Measurements from ENCODE around the gene IGF1R. TPM values are rescaled to one million over a fixed set of nuclear protein-coding genes. Genes with fewer than 3 reads are reported as not detected.
A peak's percentile ranks its signal among the peaks of the same experiment; 100 is the strongest.

Gene IGF1R
- total and polyA plus RNA-seq, 5 experiments from 2014 or later: 2.5 to 122 (median 6.3) TPM

- H3K27ac Mint-ChIP-seq: peak overlapping the region in 1 of 10 donors; percentile 6
- peaks cover 15 to 77% (median 28%) of the 10 kb centered on the region in 3 donors for H3K36me3 Mint-ChIP-seq
- peak overlapping the region in 1 of 10 donors; percentile 38 for H3K4me3 Mint-ChIP-seq
- DNase-seq (no peak), ATAC-seq (no peak)
- no peaks in the 10 kb centered on the region for H3K27me3 Mint-ChIP-seq
- POLR2A ChIA-PET: no interaction called here
- H3K9me3 Mint-ChIP-seq: no peaks in the 10 kb centered on the region
- peaks cover 0 to 2% (median under 1%) of the 10 kb centered on the region in 4 donors for H3K4me1 Mint-ChIP-seq
Measured at GRCh38 chr15:98896002-98896721, 247.8 kb downstream of the IGF1R start.

GRCh38 chr15:98896802-98897732 lies 248.7 kb downstream of the IGF1R start:
- Mint-ChIP-seq H3K4me3 (no peak overlapping the region), H3K27ac (peak overlapping the region in 1 of 10 donors; percentile 11), H3K27me3 (no peaks in the 10 kb centered on the region), H3K4me1 (peaks cover 0 to 6% (median 5%) of the 10 kb centered on the region in 4 donors), H3K9me3 (no peaks in the 10 kb centered on the region), H3K36me3 (peaks cover 15 to 79% (median 28%) of the 10 kb centered on the region in 3 donors)
- POLR2A ChIA-PET: no interaction called here
- ATAC-seq (no peak), DNase-seq (no peak)

GRCh38 chr15:98898122-98898521 lies 249.8 kb downstream of the IGF1R start:
- ATAC-seq (no peak), DNase-seq (no peak)
- POLR2A ChIA-PET: no interaction called here
- Mint-ChIP-seq H3K4me3 (no peak overlapping the region), H3K27me3 (no peaks in the 10 kb centered on the region), H3K36me3 (peaks cover 15 to 70% (median 27%) of the 10 kb centered on the region in 3 donors), H3K27ac (no peak overlapping the region), H3K4me1 (peaks cover 0 to 6% (median 5%) of the 10 kb centered on the region in 4 donors), H3K9me3 (no peaks in the 10 kb centered on the region)

- peaks cover 15 to 63% (median 20%) of the 10 kb centered on the region in 3 donors for H3K36me3 Mint-ChIP-seq
- no peaks in the 10 kb centered on the region for H3K9me3 Mint-ChIP-seq
- peaks cover 0 to 12% (median 5%) of the 10 kb centered on the region in 4 donors for H3K4me1 Mint-ChIP-seq
- ATAC-seq (no peak), DNase-seq (no peak)
- POLR2A ChIA-PET: no interaction called here
- no peak overlapping the region for H3K4me3 Mint-ChIP-seq
- peak overlapping the region in 1 of 10 donors; percentile 39 for H3K27ac Mint-ChIP-seq
- H3K27me3 Mint-ChIP-seq: no peaks in the 10 kb centered on the region
Measured at GRCh38 chr15:98899272-98900021, 251.1 kb downstream of the IGF1R start.

- peaks cover 0 to 12% (median 5%) of the 10 kb centered on the region in 4 donors for H3K4me1 Mint-ChIP-seq
- peaks cover 15 to 58% (median 20%) of the 10 kb centered on the region in 3 donors for H3K36me3 Mint-ChIP-seq
- no peaks in the 10 kb centered on the region for H3K9me3 Mint-ChIP-seq
- H3K27me3 Mint-ChIP-seq: no peaks in the 10 kb centered on the region
- no peak for DNase-seq
- POLR2A ChIA-PET: no interaction called here
- H3K4me3 Mint-ChIP-seq: no peak overlapping the region
- no peak overlapping the region for H3K27ac Mint-ChIP-seq
- no peak for ATAC-seq
Measured at GRCh38 chr15:98900356-98900755, 252.0 kb downstream of the IGF1R start.

GRCh38 chr15:98901434-98902072 lies 253.2 kb downstream of the IGF1R start:
- no peaks in the 10 kb centered on the region for H3K27me3 Mint-ChIP-seq
- POLR2A ChIA-PET: no interaction called here
- no peaks in the 10 kb centered on the region for H3K9me3 Mint-ChIP-seq
- H3K36me3 Mint-ChIP-seq: peaks cover 12 to 54% (median 17%) of the 10 kb centered on the region in 3 donors
- peak overlapping the region in 3 of 10 donors; percentile 3 to 66 (median 21) for H3K27ac Mint-ChIP-seq
- ATAC-seq (no peak), DNase-seq (no peak)
- H3K4me3 Mint-ChIP-seq: no peak overlapping the region
- H3K4me1 Mint-ChIP-seq: peaks cover 0 to 12% (median 5%) of the 10 kb centered on the region in 4 donors

GRCh38 chr15:98902931-98903330 lies 254.6 kb downstream of the IGF1R start:
- DNase-seq (no peak), ATAC-seq (no peak)
- H3K4me3 Mint-ChIP-seq: no peak overlapping the region
- H3K27ac Mint-ChIP-seq: no peak overlapping the region
- H3K36me3 Mint-ChIP-seq: peaks cover 0 to 44% (median 6%) of the 10 kb centered on the region in 3 donors
- H3K4me1 Mint-ChIP-seq: peaks cover 0 to 12% (median 5%) of the 10 kb centered on the region in 4 donors
- POLR2A ChIA-PET: interaction anchor here (0.7 to 1.0 kb wide), 3 partner anchors 127 to 254 kb away, joined by 3 to 5 read pairs (median 3); partner anchors contain the start of gene IGF1R
- no peaks in the 10 kb centered on the region for H3K27me3 Mint-ChIP-seq
- H3K9me3 Mint-ChIP-seq: no peaks in the 10 kb centered on the region

- Mint-ChIP-seq H3K27me3 (no peaks in the 10 kb centered on the region), H3K4me3 (no peak overlapping the region), H3K4me1 (peaks cover 0 to 12% (median 5%) of the 10 kb centered on the region in 4 donors), H3K9me3 (no peaks in the 10 kb centered on the region), H3K27ac (peak overlapping the region in 1 of 10 donors; percentile 14), H3K36me3 (peaks cover 0 to 44% (median 10%) of the 10 kb centered on the region in 3 donors)
- DNase-seq: no peak
- ATAC-seq: no peak
- POLR2A ChIA-PET: interaction anchor here (1.0 kb wide), 1 partner anchor 255 kb away, joined by 3 read pairs; the partner anchor contains the start of gene IGF1R
Measured at GRCh38 chr15:98903377-98904018, 255.2 kb downstream of the IGF1R start.

- Mint-ChIP-seq H3K36me3 (peaks cover 0 to 46% (median 14%) of the 10 kb centered on the region in 3 donors), H3K27me3 (no peaks in the 10 kb centered on the region), H3K27ac (peak overlapping the region in 1 of 10 donors; percentile 4), H3K9me3 (no peaks in the 10 kb centered on the region), H3K4me1 (peaks cover 0 to 12% (median 5%) of the 10 kb centered on the region in 4 donors), H3K4me3 (no peak overlapping the region)
- DNase-seq (peak in 1 of 10 donors; percentile 14), ATAC-seq (no peak)
- POLR2A ChIA-PET: no interaction called here
Measured at GRCh38 chr15:98904544-98904943, 256.2 kb downstream of the IGF1R start.

GRCh38 chr15:98905963-98906711 lies 257.8 kb downstream of the IGF1R start:
- DNase-seq (no peak), ATAC-seq (no peak)
- Mint-ChIP-seq H3K4me3 (no peak overlapping the region), H3K9me3 (no peaks in the 10 kb centered on the region), H3K4me1 (peaks cover 0 to 12% (median 6%) of the 10 kb centered on the region in 4 donors), H3K27me3 (no peaks in the 10 kb centered on the region), H3K27ac (no peak overlapping the region), H3K36me3 (peaks cover 0 to 49% (median 15%) of the 10 kb centered on the region in 3 donors)
- POLR2A ChIA-PET: no interaction called here

GRCh38 chr15:98906712-98907083 lies 258.4 kb downstream of the IGF1R start:
- peaks cover 0 to 7% (median 2%) of the 10 kb centered on the region in 4 donors for H3K4me1 Mint-ChIP-seq
- H3K36me3 Mint-ChIP-seq: peaks cover 0 to 49% (median 15%) of the 10 kb centered on the region in 3 donors
- POLR2A ChIA-PET: no interaction called here
- H3K4me3 Mint-ChIP-seq: no peak overlapping the region
- no peak overlapping the region for H3K27ac Mint-ChIP-seq
- no peaks in the 10 kb centered on the region for H3K9me3 Mint-ChIP-seq
- no peaks in the 10 kb centered on the region for H3K27me3 Mint-ChIP-seq
- no peak for DNase-seq
- no peak for ATAC-seq
